DMS153 (cell line): ENCODE data around the gene UXT.
"Not testable (repeated sequence)": the region's sequence is repeated elsewhere in the genome, so short reads cannot be mapped to it uniquely, and the experiment has no call there.

Experiments
- DNase-seq: peaks from one replicate; lab custom pipeline; 2025; lab: John Stamatoyannopoulos, UW

UXT gene

GRCh38 chrX:47614618-47615017 is 44.4 kb downstream of the UXT start:
- DNase-seq: no peak

GRCh38 chrX:47613082-47613481 is 45.9 kb downstream of the UXT start:
- no peak for DNase-seq

GRCh38 chrX:47612418-47612817 is 46.6 kb downstream of the UXT start:
- DNase-seq: no peak

GRCh38 chrX:47611926-47612325 is 47.1 kb downstream of the UXT start:
- DNase-seq: no peak

- no peak for DNase-seq
Observed at GRCh38 chrX:47611489-47611888, 47.5 kb downstream of the UXT start.

GRCh38 chrX:47610511-47610910 is 48.5 kb downstream of the UXT start:
- no peak for DNase-seq

- no peak for DNase-seq
Observed at GRCh38 chrX:47608130-47608810, 50.7 kb downstream of the UXT start.

GRCh38 chrX:47607091-47607490 is 51.9 kb downstream of the UXT start:
- DNase-seq: no peak

- DNase-seq: no peak
Observed at GRCh38 chrX:47605024-47605423, 54.0 kb downstream of the UXT start.

GRCh38 chrX:47603125-47603524 is 55.9 kb downstream of the UXT start:
- DNase-seq: not testable (repeated sequence)
